Measurements from ENCODE around the gene CAPG.

DNA sequence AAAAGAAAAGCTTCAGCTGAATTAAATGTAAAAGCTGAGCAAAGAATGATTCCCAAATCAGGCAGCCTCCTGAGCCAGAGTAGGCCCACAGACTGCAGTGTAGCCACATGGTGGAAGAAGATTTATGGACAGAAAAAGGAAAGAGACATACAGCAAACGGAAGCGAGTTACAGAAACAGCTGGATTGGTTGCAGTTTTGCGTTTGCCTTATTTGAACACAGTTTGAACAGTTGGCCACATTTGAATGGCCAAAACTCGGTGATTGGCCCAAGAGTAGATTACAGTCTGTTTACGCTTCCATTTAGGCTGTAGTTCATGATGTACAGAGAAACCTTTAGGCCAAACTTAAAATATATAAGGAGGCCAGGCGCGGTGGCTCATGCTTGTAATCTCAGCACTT lies 43.4 kb upstream of the CAPG start:
- no peak for TF ChIP-seq CTCF (IDR thresholded peaks at IDR 0.05)
- no peak for TF ChIP-seq POLR2A (IDR thresholded peaks at IDR 0.05)

All from right lobe of liver (tissue), 4 donors.